GM23338 (cell line): ENCODE data around the gene OTOA.

ENCODE experiments used
- EZH2 ChIP-seq: fragments of 200-600 bp; sonication (generic); IDR thresholded peaks from one replicate; pipeline ENCODE4 v1.8.0; 2017; ENCODE audit warnings: antibody characterized with exemption, mild to moderate bottlenecking, low read depth; ENCODE audit not compliant: unreplicated experiment
- EZH2phosphoT487 ChIP-seq: fragments of 200-600 bp; sonication (generic); IDR thresholded peaks from one replicate; pipeline ENCODE4 v1.8.1; 2018; ENCODE audit warnings: antibody characterized with exemption; ENCODE audit not compliant: unreplicated experiment
- POLR2AphosphoS5 ChIP-seq: IDR thresholded peaks from 2 replicates; pipeline ENCODE4 v1.6.1; 2016; ENCODE audit warnings: antibody characterized with exemption, low read depth
- TF ChIP-seq, protein P1 (sequence below), 2 experiments: fragments of 200-600 bp in 1 of 2; sonication (generic) in 1 of 2; conservative IDR thresholded peaks; 2 replicates each; pipeline versions ENCODE4 v1.5.1 to v1.6.1; 2016 to 2017; ENCODE audit warnings: antibody characterized with exemption in 2 of 2, low read depth in 2 of 2, mild to moderate bottlenecking in 2 of 2, moderate library complexity in 1 of 2
- TF ChIP-seq, protein P2 (sequence below): IDR thresholded peaks from one replicate; pipeline ENCODE4 v1.6.1; 2018; ENCODE audit warnings: antibody characterized with exemption; ENCODE audit not compliant: unreplicated experiment

GRCh38 chr16:21664801-21665492, 1.2 kb downstream of the OTOA start:
- TF ChIP-seq, protein P1, sequence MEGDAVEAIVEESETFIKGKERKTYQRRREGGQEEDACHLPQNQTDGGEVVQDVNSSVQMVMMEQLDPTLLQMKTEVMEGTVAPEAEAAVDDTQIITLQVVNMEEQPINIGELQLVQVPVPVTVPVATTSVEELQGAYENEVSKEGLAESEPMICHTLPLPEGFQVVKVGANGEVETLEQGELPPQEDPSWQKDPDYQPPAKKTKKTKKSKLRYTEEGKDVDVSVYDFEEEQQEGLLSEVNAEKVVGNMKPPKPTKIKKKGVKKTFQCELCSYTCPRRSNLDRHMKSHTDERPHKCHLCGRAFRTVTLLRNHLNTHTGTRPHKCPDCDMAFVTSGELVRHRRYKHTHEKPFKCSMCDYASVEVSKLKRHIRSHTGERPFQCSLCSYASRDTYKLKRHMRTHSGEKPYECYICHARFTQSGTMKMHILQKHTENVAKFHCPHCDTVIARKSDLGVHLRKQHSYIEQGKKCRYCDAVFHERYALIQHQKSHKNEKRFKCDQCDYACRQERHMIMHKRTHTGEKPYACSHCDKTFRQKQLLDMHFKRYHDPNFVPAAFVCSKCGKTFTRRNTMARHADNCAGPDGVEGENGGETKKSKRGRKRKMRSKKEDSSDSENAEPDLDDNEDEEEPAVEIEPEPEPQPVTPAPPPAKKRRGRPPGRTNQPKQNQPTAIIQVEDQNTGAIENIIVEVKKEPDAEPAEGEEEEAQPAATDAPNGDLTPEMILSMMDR (conservative IDR thresholded peaks at IDR 0.05; ENCODE audit: low read depth in 2 of 2), result no peak
- TF ChIP-seq, protein P2, sequence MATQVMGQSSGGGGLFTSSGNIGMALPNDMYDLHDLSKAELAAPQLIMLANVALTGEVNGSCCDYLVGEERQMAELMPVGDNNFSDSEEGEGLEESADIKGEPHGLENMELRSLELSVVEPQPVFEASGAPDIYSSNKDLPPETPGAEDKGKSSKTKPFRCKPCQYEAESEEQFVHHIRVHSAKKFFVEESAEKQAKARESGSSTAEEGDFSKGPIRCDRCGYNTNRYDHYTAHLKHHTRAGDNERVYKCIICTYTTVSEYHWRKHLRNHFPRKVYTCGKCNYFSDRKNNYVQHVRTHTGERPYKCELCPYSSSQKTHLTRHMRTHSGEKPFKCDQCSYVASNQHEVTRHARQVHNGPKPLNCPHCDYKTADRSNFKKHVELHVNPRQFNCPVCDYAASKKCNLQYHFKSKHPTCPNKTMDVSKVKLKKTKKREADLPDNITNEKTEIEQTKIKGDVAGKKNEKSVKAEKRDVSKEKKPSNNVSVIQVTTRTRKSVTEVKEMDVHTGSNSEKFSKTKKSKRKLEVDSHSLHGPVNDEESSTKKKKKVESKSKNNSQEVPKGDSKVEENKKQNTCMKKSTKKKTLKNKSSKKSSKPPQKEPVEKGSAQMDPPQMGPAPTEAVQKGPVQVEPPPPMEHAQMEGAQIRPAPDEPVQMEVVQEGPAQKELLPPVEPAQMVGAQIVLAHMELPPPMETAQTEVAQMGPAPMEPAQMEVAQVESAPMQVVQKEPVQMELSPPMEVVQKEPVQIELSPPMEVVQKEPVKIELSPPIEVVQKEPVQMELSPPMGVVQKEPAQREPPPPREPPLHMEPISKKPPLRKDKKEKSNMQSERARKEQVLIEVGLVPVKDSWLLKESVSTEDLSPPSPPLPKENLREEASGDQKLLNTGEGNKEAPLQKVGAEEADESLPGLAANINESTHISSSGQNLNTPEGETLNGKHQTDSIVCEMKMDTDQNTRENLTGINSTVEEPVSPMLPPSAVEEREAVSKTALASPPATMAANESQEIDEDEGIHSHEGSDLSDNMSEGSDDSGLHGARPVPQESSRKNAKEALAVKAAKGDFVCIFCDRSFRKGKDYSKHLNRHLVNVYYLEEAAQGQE, result no peak
- no peak for TF ChIP-seq EZH2
- no peak for TF ChIP-seq EZH2phosphoT487
- TF ChIP-seq POLR2AphosphoS5, result no peak
